ENCODE measurements around the gene SLC1A1.
A peak's percentile ranks its signal among the peaks of the same experiment; 100 is the strongest.

Gene SLC1A1

GRCh38 chr9:4591123-4591500 is 100.8 kb downstream of the SLC1A1 start:
- peak; percentile 14 for DNase-seq (ENCODE audit: low read depth)
- H3K4me3 ChIP-seq (replicated peaks; ENCODE audit: low read depth, low read length), result no peak overlapping the region
- TF ChIP-seq CTCF (IDR thresholded peaks at IDR 0.05; ENCODE audit: low read length, missing control alignments), result no peak

GRCh38 chr9:4592295-4592694 is 102.0 kb downstream of the SLC1A1 start:
- H3K4me3 ChIP-seq (replicated peaks; ENCODE audit: low read depth, low read length), result no peak overlapping the region
- DNase-seq (ENCODE audit: low read depth), result no peak
- no peak for TF ChIP-seq CTCF (IDR thresholded peaks at IDR 0.05; ENCODE audit: low read length, missing control alignments)

- TF ChIP-seq CTCF (IDR thresholded peaks at IDR 0.05; ENCODE audit: low read length, missing control alignments), result no peak
- no peak overlapping the region for H3K4me3 ChIP-seq (replicated peaks; ENCODE audit: low read depth, low read length)
- DNase-seq (ENCODE audit: low read depth), result no peak
Observed at GRCh38 chr9:4592886-4593285, 102.6 kb downstream of the SLC1A1 start.

- TF ChIP-seq CTCF (IDR thresholded peaks at IDR 0.05; ENCODE audit: low read length, missing control alignments), result no peak
- DNase-seq (ENCODE audit: low read depth), result no peak
- H3K4me3 ChIP-seq (replicated peaks; ENCODE audit: low read depth, low read length), result no peak overlapping the region
Observed at GRCh38 chr9:4594545-4594944, 104.3 kb downstream of the SLC1A1 start.

- H3K4me3 ChIP-seq (replicated peaks; ENCODE audit: low read depth, low read length), result no peak overlapping the region
- no peak for TF ChIP-seq CTCF (IDR thresholded peaks at IDR 0.05; ENCODE audit: low read length, missing control alignments)
- DNase-seq (ENCODE audit: low read depth), result no peak
Observed at GRCh38 chr9:4594994-4595393, 104.7 kb downstream of the SLC1A1 start.

- no peak overlapping the region for H3K4me3 ChIP-seq (replicated peaks; ENCODE audit: low read depth, low read length)
- no peak for DNase-seq (ENCODE audit: low read depth)
- TF ChIP-seq CTCF (IDR thresholded peaks at IDR 0.05; ENCODE audit: low read length, missing control alignments), result no peak
Observed at GRCh38 chr9:4596165-4596922, 106.1 kb downstream of the SLC1A1 start.

- DNase-seq (ENCODE audit: low read depth), result no peak
- no peak overlapping the region for H3K4me3 ChIP-seq (replicated peaks; ENCODE audit: low read depth, low read length)
- no peak for TF ChIP-seq CTCF (IDR thresholded peaks at IDR 0.05; ENCODE audit: low read length, missing control alignments)
Observed at GRCh38 chr9:4600368-4600767, 110.1 kb downstream of the SLC1A1 start.
